GM18858 (cell line): ENCODE results near the gene MRNIP.

Source experiments
- ATAC-seq: cut with Tn5 transposase; IDR thresholded peaks from one replicate; pipeline ENCODE4 v1.9.1; 2021; ENCODE audit not compliant: unreplicated experiment

The MRNIP gene

GRCh38 chr5:179805529-179806249, 52.9 kb downstream of the MRNIP start:
- no peak for ATAC-seq

- ATAC-seq: no peak
Measured at GRCh38 chr5:179805070-179805528, 53.5 kb downstream of the MRNIP start.

- no peak for ATAC-seq
Measured at GRCh38 chr5:179804555-179804947, 54.1 kb downstream of the MRNIP start.

- ATAC-seq: no peak
Measured at GRCh38 chr5:179803651-179804554, 54.7 kb downstream of the MRNIP start.

- ATAC-seq: no peak
Measured at GRCh38 chr5:179802950-179803562, 55.6 kb downstream of the MRNIP start.

GRCh38 chr5:179802207-179802883, 56.3 kb downstream of the MRNIP start:
- ATAC-seq: no peak

GRCh38 chr5:179801304-179802206, 57.1 kb downstream of the MRNIP start:
- peak; percentile 37 for ATAC-seq

- no peak for ATAC-seq
Measured at GRCh38 chr5:179800696-179801201, 57.9 kb downstream of the MRNIP start.

GRCh38 chr5:179800071-179800695, 58.4 kb downstream of the MRNIP start:
- no peak for ATAC-seq

GRCh38 chr5:179799644-179799973, 59.0 kb downstream of the MRNIP start:
- ATAC-seq: no peak

- ATAC-seq: no peak
Measured at GRCh38 chr5:179798771-179799643, 59.6 kb downstream of the MRNIP start.

- ATAC-seq: no peak
Measured at GRCh38 chr5:179798144-179798770, 60.4 kb downstream of the MRNIP start.

GRCh38 chr5:179797741-179798140, 60.9 kb downstream of the MRNIP start:
- no peak for ATAC-seq

GRCh38 chr5:179796877-179797608, 61.6 kb downstream of the MRNIP start:
- no peak for ATAC-seq

- peak; percentile 71 for ATAC-seq
Measured at GRCh38 chr5:179795863-179796833, 62.5 kb downstream of the MRNIP start.
